SU-DHL-6 (cell line): ENCODE data around the gene PDGFRA.

Experiments used
- CTCF ChIP-seq: fragments of 200-600 bp; sonication (generic); IDR thresholded peaks from one replicate; pipeline ENCODE4 v1.5.1; 2017; ENCODE audit warnings: antibody characterized with exemption, mild to moderate bottlenecking, low read length, moderate library complexity; ENCODE audit not compliant: insufficient read depth, poor library complexity, severe bottlenecking
- EZH2phosphoT487 ChIP-seq: fragments of 200-600 bp; sonication (generic), shearing (Covaris generic); conservative IDR thresholded peaks from 2 replicates; pipeline ENCODE4 v1.6.1; 2018; ENCODE audit warnings: mild to moderate bottlenecking, antibody characterized with exemption, low read length, moderate library complexity, mixed read lengths

GRCh38 chr4:54231768-54232688, 2.9 kb downstream of the PDGFRA start:
- TF ChIP-seq CTCF: no peak
- TF ChIP-seq EZH2phosphoT487: no peak
